Vagina (tissue), 2 donors: ENCODE results near the gene APBA1.

Experiments used
- POLR2A ChIP-seq, 2 donors: fragments of 450-650 bp; IDR thresholded peaks; one replicate each; pipeline ENCODE4 v1.6.1; 2017; ENCODE audit warnings: antibody characterized with exemption in 2 of 2, mild to moderate bottlenecking in 2 of 2, moderate library complexity in 2 of 2
- POLR2AphosphoS5 ChIP-seq, 2 donors: sonication (generic); formaldehyde crosslinking; IDR thresholded peaks; one replicate each; pipeline ENCODE4 v1.9.0; 2017; ENCODE audit warnings: antibody characterized with exemption in 2 of 2, mild to moderate bottlenecking in 2 of 2, low read depth in 1 of 2; ENCODE audit not compliant: insufficient read depth in 1 of 2
- TF ChIP-seq, protein P1 (sequence below), 3 experiments: fragments of 450-650 bp in 2 of 3; fragments of 200-600 bp in 1 of 3; sonication (generic) in 1 of 3; IDR thresholded peaks; one replicate each; pipeline ENCODE4 v1.5.1; 2017 to 2019; ENCODE audit warnings: antibody characterized with exemption in 3 of 3, mild to moderate bottlenecking in 2 of 3, moderate library complexity in 2 of 3

DNA sequence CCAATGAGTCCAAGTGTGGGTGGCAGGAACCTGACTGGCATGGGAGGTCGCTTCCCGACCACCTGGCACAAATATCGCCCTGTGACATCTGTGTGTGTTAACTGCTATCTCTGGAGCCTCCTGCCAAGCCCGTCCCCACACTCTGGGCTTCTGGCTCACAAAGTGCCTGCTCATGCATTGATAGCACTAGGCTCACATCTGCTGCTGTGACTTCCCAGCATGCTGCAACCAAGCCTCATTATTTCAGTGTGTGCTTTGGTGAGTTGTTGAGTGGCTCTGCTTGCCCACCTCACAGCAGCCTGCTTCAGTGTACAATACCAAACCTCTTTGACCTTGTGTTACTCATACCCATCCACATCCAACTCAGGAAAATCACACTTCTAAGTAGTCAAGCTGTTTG is 139.8 kb downstream of the APBA1 start:
- TF ChIP-seq POLR2A (IDR thresholded peaks at IDR 0.05): no peak
- TF ChIP-seq, protein P1, sequence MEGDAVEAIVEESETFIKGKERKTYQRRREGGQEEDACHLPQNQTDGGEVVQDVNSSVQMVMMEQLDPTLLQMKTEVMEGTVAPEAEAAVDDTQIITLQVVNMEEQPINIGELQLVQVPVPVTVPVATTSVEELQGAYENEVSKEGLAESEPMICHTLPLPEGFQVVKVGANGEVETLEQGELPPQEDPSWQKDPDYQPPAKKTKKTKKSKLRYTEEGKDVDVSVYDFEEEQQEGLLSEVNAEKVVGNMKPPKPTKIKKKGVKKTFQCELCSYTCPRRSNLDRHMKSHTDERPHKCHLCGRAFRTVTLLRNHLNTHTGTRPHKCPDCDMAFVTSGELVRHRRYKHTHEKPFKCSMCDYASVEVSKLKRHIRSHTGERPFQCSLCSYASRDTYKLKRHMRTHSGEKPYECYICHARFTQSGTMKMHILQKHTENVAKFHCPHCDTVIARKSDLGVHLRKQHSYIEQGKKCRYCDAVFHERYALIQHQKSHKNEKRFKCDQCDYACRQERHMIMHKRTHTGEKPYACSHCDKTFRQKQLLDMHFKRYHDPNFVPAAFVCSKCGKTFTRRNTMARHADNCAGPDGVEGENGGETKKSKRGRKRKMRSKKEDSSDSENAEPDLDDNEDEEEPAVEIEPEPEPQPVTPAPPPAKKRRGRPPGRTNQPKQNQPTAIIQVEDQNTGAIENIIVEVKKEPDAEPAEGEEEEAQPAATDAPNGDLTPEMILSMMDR (IDR thresholded peaks at IDR 0.05): no peak
- no peak for TF ChIP-seq POLR2AphosphoS5 (IDR thresholded peaks at IDR 0.05; ENCODE audit: insufficient read depth in 1 of 2, low read depth in 1 of 2)
